Ammon's horn (tissue), 1 donor: Measurements from ENCODE around the gene CAPG.
"Not testable (repeated sequence)": the region's sequence is repeated elsewhere in the genome, so short reads cannot be mapped to it uniquely, and the experiment has no call there.

Source experiments
- DNase-seq: peaks from one replicate; pipeline ENCODE4 v3.0.0-alpha.2; 2016; ENCODE audit warnings: low spot score

CAPG gene

GRCh38 chr2:85420536-85421259 lies 10.5 kb upstream of the CAPG start:
- peak; percentile 94 for DNase-seq

GRCh38 chr2:85419009-85419675 lies 9.0 kb upstream of the CAPG start:
- DNase-seq = peak; percentile 35

- peak; percentile 88 for DNase-seq
These were observed 8.2 kb upstream of the CAPG start, which contains the start of gene SH2D6 for GRCh38 chr2:85418132-85419008. SH2D6 (plus strand) TSS chr2:85418714; CDS start chr2:85429466, 10,752 bp downstream.

- no peak for DNase-seq
These were observed 5.9 kb upstream of the CAPG start for GRCh38 chr2:85415980-85416650.

GRCh38 chr2:85414761-85415553 lies 4.8 kb upstream of the CAPG start:
- no peak for DNase-seq

- DNase-seq = not testable (repeated sequence)
These were observed 4.2 kb upstream of the CAPG start for GRCh38 chr2:85414421-85414759.

- DNase-seq = no peak
These were observed 3.6 kb upstream of the CAPG start for GRCh38 chr2:85413592-85414420.

GRCh38 chr2:85411405-85411748 lies 1.2 kb upstream of the CAPG start:
- no peak for DNase-seq

GRCh38 chr2:85410584-85411404 lies 628 bp upstream of the CAPG start:
- DNase-seq = no peak

GRCh38 chr2:85405201-85406059 lies 4.7 kb downstream of the CAPG start:
- DNase-seq = peak; percentile 75

- no peak for DNase-seq
These were observed 8.3 kb downstream of the CAPG start for GRCh38 chr2:85401844-85402243.

- no peak for DNase-seq
These were observed 8.7 kb downstream of the CAPG start for GRCh38 chr2:85401464-85401805.

- no peak for DNase-seq
These were observed 9.4 kb downstream of the CAPG start for GRCh38 chr2:85400541-85401463.

- no peak for DNase-seq
These were observed 10.1 kb downstream of the CAPG start for GRCh38 chr2:85400023-85400422.

GRCh38 chr2:85399183-85399455 lies 11.0 kb downstream of the CAPG start:
- DNase-seq = no peak

- no peak for DNase-seq
These were observed 11.6 kb downstream of the CAPG start for GRCh38 chr2:85398426-85399182.

- DNase-seq = no peak
These were observed 12.2 kb downstream of the CAPG start for GRCh38 chr2:85397925-85398331.
